Natural killer cell (primary cell): ENCODE data around the gene LUC7L. TPM values are rescaled to one million over a fixed set of nuclear protein-coding genes. Genes with fewer than 3 reads are reported as not detected.
A peak's percentile ranks its signal among the peaks of the same experiment; 100 is the strongest.
"Not testable (repeated sequence)": the region's sequence is repeated elsewhere in the genome, so short reads cannot be mapped to it uniquely, and the experiment has no call there.

Experiments
- ATAC-seq, 3 donors: fragments of 150-1000 bp in 2 of 3; fragments of 200-7000 bp in 1 of 3; cut with Tn5 transposase; 1 replicate in 1 of 3; 2 replicates in 2 of 3; pipeline ENCODE4 v1.10.0; 2021; ENCODE audit warnings: mild to moderate bottlenecking in 2 of 3, moderate library complexity in 2 of 3
- DNase-seq, 2 donors: peaks; one replicate each; pipeline versions ENCODE4 v3.0.0 to v3.0.0-alpha.2; 2013 to 2021; ENCODE audit warnings: mixed read lengths in 1 of 2
- H3K27ac ChIP-seq: one replicate; pipeline ENCODE4 v1.5.1; 2013; ENCODE audit warnings: mild to moderate bottlenecking, low read length
- H3K27me3 ChIP-seq: one replicate; pipeline ENCODE4 v1.6.1; 2013; ENCODE audit warnings: low read length; ENCODE audit not compliant: control insufficient read depth, insufficient read depth
- H3K36me3 ChIP-seq: one replicate; pipeline ENCODE4 v1.6.1; 2013; ENCODE audit warnings: low read length; ENCODE audit not compliant: control insufficient read depth, insufficient read depth
- H3K4me1 ChIP-seq: one replicate; pipeline ENCODE4 v1.6.1; 2013; ENCODE audit warnings: low read length; ENCODE audit not compliant: control insufficient read depth, insufficient read depth
- H3K4me3 ChIP-seq: one replicate; pipeline ENCODE4 v1.5.1; 2013; ENCODE audit warnings: low read length
- H3K9me3 ChIP-seq: one replicate; pipeline ENCODE4 v1.6.1; 2013; ENCODE audit warnings: low read length; ENCODE audit not compliant: control insufficient read depth, insufficient read depth
- H3K27ac Mint-ChIP-seq, 2 donors: one replicate each; pipeline ENCODE4 v1.8.0; 2022; ENCODE audit warnings: mild to moderate bottlenecking in 2 of 2, mixed read lengths in 2 of 2, moderate library complexity in 1 of 2
- H3K27me3 Mint-ChIP-seq, 2 donors: one replicate each; pipeline ENCODE4 v1.8.0; 2022; ENCODE audit warnings: low read depth in 2 of 2, mixed read lengths in 2 of 2
- H3K36me3 Mint-ChIP-seq: one replicate; pipeline ENCODE4 v1.8.0; 2022; ENCODE audit warnings: mixed read lengths
- H3K4me1 Mint-ChIP-seq, 2 donors: one replicate each; pipeline ENCODE4 v1.8.0; 2022; ENCODE audit warnings: mixed read lengths in 2 of 2
- H3K4me3 Mint-ChIP-seq: one replicate; pipeline ENCODE4 v1.8.0; 2022; ENCODE audit warnings: mild to moderate bottlenecking, moderate library complexity, mixed read lengths
- H3K9me3 Mint-ChIP-seq, 2 donors: one replicate each; pipeline ENCODE4 v1.8.0; 2022; ENCODE audit warnings: mixed read lengths in 2 of 2
- CTCF ChIP-seq: fragments of 200-600 bp; IDR thresholded peaks from one replicate; pipeline ENCODE4 v1.8.0; 2022; ENCODE audit warnings: antibody characterized with exemption
- WGBS: methylation state at CpG from one replicate; pipeline ENCODE4 v1.1.7; 2013; ENCODE audit warnings: missing lambda C conversion rate; ENCODE audit not compliant: insufficient coverage; 5-methylcytosine and 5-hydroxymethylcytosine counted together
- intact Hi-C: fragments of 100-400 bp; cut with micrococcal nuclease; formaldehyde crosslinking; loops from one replicate; pipeline ENCODE4 v1.14.2; 2022
- total RNA-seq, 4 donors: library from RNA; stranded (reverse); fragments of 120-200 nt in 1 of 4; gene quantifications; one replicate each; pipeline versions ENCODE4 v1.2.3 to v1.2.4, GENCODE V29; 2013 to 2022

Gene LUC7L
- total RNA-seq, 3 donors from 2014 or later (not counting 1 experiment from before 2014, with no cell fraction given) = 129 to 168 (median 153) TPM

GRCh38 chr16:164827-165538 is 64.3 kb downstream of the LUC7L start:
- Mint-ChIP-seq H3K4me3 (peak overlapping the region; percentile 58), H3K27ac (no peak overlapping the region), H3K4me1 (peaks cover 0 to 11% of the 10 kb centered on the region in 2 donors), H3K9me3 (no peaks in the 10 kb centered on the region), H3K36me3 (no peaks in the 10 kb centered on the region), H3K27me3 (peaks cover 0 to 33% of the 10 kb centered on the region in 2 donors)
- peaks cover 32% of the 10 kb centered on the region for H3K27me3 ChIP-seq
- ATAC-seq (peak; percentile 59 to 70 (median 61)), DNase-seq (no peak)
- no peak for TF ChIP-seq CTCF
- intact Hi-C loops = no loop called here
- H3K4me1 ChIP-seq = peaks cover 21% of the 10 kb centered on the region
- H3K4me3 ChIP-seq = no peak overlapping the region
- no peak overlapping the region for H3K27ac ChIP-seq
- no peaks in the 10 kb centered on the region for H3K36me3 ChIP-seq
- H3K9me3 ChIP-seq = no peaks in the 10 kb centered on the region
- WGBS = 5% methylated on average over 50 of the region's 77 CpGs

GRCh38 chr16:164134-164823 is 65.0 kb downstream of the LUC7L start:
- H3K27ac ChIP-seq, DNase-seq, intact Hi-C loops, H3K4me3 Mint-ChIP-seq, H3K27ac Mint-ChIP-seq, H3K4me3 ChIP-seq, H3K9me3 ChIP-seq, H3K36me3 Mint-ChIP-seq, H3K9me3 Mint-ChIP-seq, H3K36me3 ChIP-seq: not testable (repeated sequence)
- Histone ChIP-seq H3K4me1 (peaks cover 21% of the 10 kb centered on the region), H3K27me3 (peaks cover 32% of the 10 kb centered on the region)
- Mint-ChIP-seq H3K4me1 (peaks cover 0 to 11% of the 10 kb centered on the region in 2 donors), H3K27me3 (peaks cover 5 to 37% of the 10 kb centered on the region in 2 donors)
- WGBS = 0% methylated on average over 26 of the region's 80 CpGs
- ATAC-seq = peak in 2 of 3 donors; percentile 40 to 42

- no CpG with 5 or more reads among the region's 3 CpGs for WGBS
- peaks cover 10 to 39% of the 10 kb centered on the region in 2 donors for H3K27me3 Mint-ChIP-seq
Observed at GRCh38 chr16:163696-164095, 65.6 kb downstream of the LUC7L start.

GRCh38 chr16:163139-163538 is 66.1 kb downstream of the LUC7L start:
- H3K27ac ChIP-seq, DNase-seq, H3K9me3 ChIP-seq, H3K4me3 Mint-ChIP-seq, ATAC-seq, H3K9me3 Mint-ChIP-seq, H3K36me3 Mint-ChIP-seq, H3K27ac Mint-ChIP-seq, intact Hi-C loops, H3K4me3 ChIP-seq, H3K36me3 ChIP-seq: not testable (repeated sequence)
- WGBS = 92% methylated on average over 10 of the region's 10 CpGs
- Mint-ChIP-seq H3K4me1 (peaks cover 0 to 11% of the 10 kb centered on the region in 2 donors), H3K27me3 (peaks cover 10 to 36% of the 10 kb centered on the region in 2 donors)
- H3K4me1 ChIP-seq = peaks cover 21% of the 10 kb centered on the region
- peaks cover 27% of the 10 kb centered on the region for H3K27me3 ChIP-seq

More at GRCh38 chr16:163696-164095, 65.6 kb downstream of the LUC7L start:
- H3K4me3 ChIP-seq, H3K9me3 ChIP-seq, DNase-seq, H3K27ac Mint-ChIP-seq, H3K4me3 Mint-ChIP-seq, H3K36me3 Mint-ChIP-seq, H3K36me3 ChIP-seq, intact Hi-C loops, H3K9me3 Mint-ChIP-seq, H3K27ac ChIP-seq: not testable (repeated sequence)
- Histone ChIP-seq H3K4me1 (peaks cover 21% of the 10 kb centered on the region), H3K27me3 (peaks cover 29% of the 10 kb centered on the region)
- peaks cover 0 to 11% of the 10 kb centered on the region in 2 donors for H3K4me1 Mint-ChIP-seq
- ATAC-seq = peak in 1 of 3 donors; percentile 23
